ENCODE data around the gene FBF1. TPM values are rescaled to one million over a fixed set of nuclear protein-coding genes. Genes with fewer than 3 reads are reported as not detected.

FBF1 gene
- total and polyA plus RNA-seq, 2 of the 8 experiments (the other 6 are each of a cell fraction or from before 2014, with no cell fraction given): 8.1 to 13.1 TPM

DNA sequence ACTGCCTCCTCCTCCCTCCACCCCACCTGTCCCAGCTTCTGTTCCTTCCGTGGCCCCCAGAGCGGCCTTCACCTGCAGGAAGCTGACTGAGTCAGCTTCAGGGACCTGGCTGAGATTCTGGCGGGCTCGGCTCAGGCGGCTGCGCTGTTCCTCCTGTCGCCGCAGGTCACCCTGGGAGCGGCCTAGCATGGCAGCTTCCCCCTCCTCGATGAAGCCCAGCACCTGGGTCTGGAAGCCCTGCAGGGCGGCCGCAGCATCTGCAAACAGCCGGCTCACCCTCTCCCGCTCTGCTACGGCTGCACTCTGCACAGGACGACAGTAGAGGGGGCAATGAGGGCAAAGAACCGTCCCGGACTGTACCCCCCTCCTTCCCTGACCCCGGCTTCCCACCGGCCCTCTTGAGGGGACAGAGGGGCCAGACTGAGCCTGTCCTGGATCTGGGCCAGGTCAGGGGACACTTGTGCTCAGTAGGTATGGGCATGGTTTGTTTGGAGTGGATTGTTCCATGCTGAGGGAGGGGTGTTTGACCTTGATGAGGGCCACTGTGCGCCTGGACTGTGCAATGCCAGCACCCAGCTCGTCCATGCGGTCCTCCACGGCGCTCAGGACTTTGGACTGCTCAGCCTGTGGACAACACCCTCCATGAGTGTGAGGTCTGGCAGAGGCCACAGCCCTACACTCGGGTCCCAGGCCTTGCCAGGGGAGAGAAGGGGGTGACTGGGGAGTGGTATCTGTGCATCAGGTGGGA, 64.5 kb downstream of the FBF1 start:
- H2BK15ac ChIP-seq (ENCODE audit: low read length): peak overlapping the region; percentile 88; the same call in 1 of the 2 replicates
- no peaks in the 10 kb centered on the region for H3K36me3 ChIP-seq (ENCODE audit: control insufficient read depth in 2 of 4, insufficient read depth in 4 of 4, low read length in 3 of 4)
- peaks cover 0 to 3% of the 10 kb centered on the region in 2 experiments for H4K20me1 ChIP-seq (replicated peaks in 1 of 2; ENCODE audit: control insufficient read depth in 1 of 2, insufficient read depth in 2 of 2, low read length in 2 of 2)
- H3K4me2 ChIP-seq (ENCODE audit: insufficient read depth in 1 of 2, low read depth in 2 of 2, low read length in 2 of 2): peak overlapping the region; percentile 73 to 94; a peak in 3 of 4 replicates
- H2BK20ac ChIP-seq (ENCODE audit: low read length): no peak overlapping the region
- CTCF ChIA-PET (ENCODE audit: partially characterized antibody): interaction anchor here (0.8 to 11.3 kb wide), 20 partner anchors 9 to 158 kb away, joined by 3 to 157 read pairs (median 6); partner anchors contain the start of genes MRPL38, TRIM65 and WBP2
- H2BK12ac ChIP-seq (ENCODE audit: low read depth, low read length): peak overlapping the region; percentile 71; the same call in 1 of the 2 replicates
- H3K4me3 ChIP-seq (ENCODE audit: extremely low read depth in 1 of 4, insufficient read depth in 2 of 4, low read depth in 3 of 4, low read length in 4 of 4): peak overlapping the region in 2 of 4 experiments; percentile 70 to 72; a peak in 2 of 8 replicates
- no peaks in the 10 kb centered on the region for H3K79me2 ChIP-seq (ENCODE audit: control insufficient read depth in 1 of 2, insufficient read depth in 2 of 2, low read length in 2 of 2)
- H2BK5ac ChIP-seq (ENCODE audit: low read depth, low read length): no peak overlapping the region
- H3K9ac ChIP-seq (replicated peaks in 1 of 4; ENCODE audit: extremely low read depth in 1 of 4, low read depth in 3 of 4, low read length in 3 of 4): no peak overlapping the region
- DNase-seq (ENCODE audit: low read depth in 1 of 2, low spot score in 2 of 2) (peak in 1 of 2 experiments; percentile 73), FAIRE-seq (no peak)
- H4K8ac ChIP-seq (ENCODE audit: extremely low read depth, insufficient read depth, low read length): peak overlapping the region; percentile 92
- H3K23ac ChIP-seq (ENCODE audit: insufficient read length): no peak overlapping the region
- peak overlapping the region; percentile 26 for H4K91ac ChIP-seq (replicated peaks; ENCODE audit: insufficient read length, low read length)
- 63% methylated on average over 26 of the region's 26 CpGs; no CpG with 5 or more reads in 1 of the 2 experiments for WGBS, 2 experiments (ENCODE audit: extremely low coverage in 1 of 2, insufficient coverage in 1 of 2, insufficient read length in 1 of 2, insufficient replicate concordance in 2 of 2, low coverage in 1 of 2, low lambda C conversion rate in 2 of 2, missing lambda C conversion rate in 1 of 2)
- POLR2A ChIA-PET (ENCODE audit: partially characterized antibody): interaction anchor here (1.1 to 12.1 kb wide), 7 partner anchors 13 to 96 kb away, joined by 3 to 143 read pairs (median 4); partner anchors contain the start of genes TRIM65 and WBP2
- H3K9me3 ChIP-seq (ENCODE audit: insufficient read depth in 2 of 2, low read depth in 1 of 2, low read length in 1 of 2): no peaks in the 10 kb centered on the region
- H3K56ac ChIP-seq (replicated peaks; ENCODE audit: insufficient read length, low read depth, low read length): no peak overlapping the region
- peaks cover 10 to 31% (median 24%) of the 10 kb centered on the region in 4 experiments for H3K27me3 ChIP-seq (replicated peaks in 1 of 4; ENCODE audit: control insufficient read depth in 3 of 4, extremely low read depth in 1 of 4, insufficient read depth in 3 of 4, low read length in 3 of 4)
- H2BK120ac ChIP-seq (replicated peaks; ENCODE audit: low read depth, low read length): peak overlapping the region; percentile 18
- H3K4ac ChIP-seq (replicated peaks; ENCODE audit: insufficient read length, low read depth, low read length): no peak overlapping the region
- H4K5ac ChIP-seq (ENCODE audit: insufficient read length, low read depth, low read length): no peak overlapping the region
- H3K14ac ChIP-seq (ENCODE audit: insufficient read length): no peak overlapping the region
- TF ChIP-seq RAD21 (IDR thresholded peaks at IDR 0.05 in 1 of 2, conservative IDR thresholded peaks at IDR 0.05 in 1 of 2; ENCODE audit: low read depth in 2 of 2, low read length in 2 of 2) (peak in 1 of 2 experiments; percentile 25; a peak in 2 of 4 replicates), HDAC6 (IDR thresholded peaks at IDR 0.05; ENCODE audit: low read depth, low read length) (no peak), TBP (IDR thresholded peaks at IDR 0.05; ENCODE audit: low read depth, low read length) (0 out of 2 replicates have a peak, but pooled peaks have one; percentile 17)
- TF ChIP-seq, protein P1, sequence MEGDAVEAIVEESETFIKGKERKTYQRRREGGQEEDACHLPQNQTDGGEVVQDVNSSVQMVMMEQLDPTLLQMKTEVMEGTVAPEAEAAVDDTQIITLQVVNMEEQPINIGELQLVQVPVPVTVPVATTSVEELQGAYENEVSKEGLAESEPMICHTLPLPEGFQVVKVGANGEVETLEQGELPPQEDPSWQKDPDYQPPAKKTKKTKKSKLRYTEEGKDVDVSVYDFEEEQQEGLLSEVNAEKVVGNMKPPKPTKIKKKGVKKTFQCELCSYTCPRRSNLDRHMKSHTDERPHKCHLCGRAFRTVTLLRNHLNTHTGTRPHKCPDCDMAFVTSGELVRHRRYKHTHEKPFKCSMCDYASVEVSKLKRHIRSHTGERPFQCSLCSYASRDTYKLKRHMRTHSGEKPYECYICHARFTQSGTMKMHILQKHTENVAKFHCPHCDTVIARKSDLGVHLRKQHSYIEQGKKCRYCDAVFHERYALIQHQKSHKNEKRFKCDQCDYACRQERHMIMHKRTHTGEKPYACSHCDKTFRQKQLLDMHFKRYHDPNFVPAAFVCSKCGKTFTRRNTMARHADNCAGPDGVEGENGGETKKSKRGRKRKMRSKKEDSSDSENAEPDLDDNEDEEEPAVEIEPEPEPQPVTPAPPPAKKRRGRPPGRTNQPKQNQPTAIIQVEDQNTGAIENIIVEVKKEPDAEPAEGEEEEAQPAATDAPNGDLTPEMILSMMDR (IDR thresholded peaks at IDR 0.05; ENCODE audit: control extremely low read depth in 1 of 3, insufficient read depth in 1 of 3, low read depth in 1 of 3, low read length in 3 of 3): peak; percentile 50 to 62 (median 57)
- H3K23me2 ChIP-seq (ENCODE audit: low read depth, low read length): peaks cover 15% of the 10 kb centered on the region; the same call in 1 of the 2 replicates
- H3K27ac ChIP-seq (ENCODE audit: low read depth, low read length): no peak overlapping the region
- H3K79me1 ChIP-seq (ENCODE audit: low read depth, low read length): no peaks in the 10 kb centered on the region
- peak overlapping the region; percentile 5; the same call in 1 of the 2 replicates for H2AK5ac ChIP-seq (ENCODE audit: low read depth, low read length)
- no peak overlapping the region for H2AFZ ChIP-seq (ENCODE audit: low read length)
- peak overlapping the region; percentile 1; the same call in 1 of the 2 replicates for H3K18ac ChIP-seq (ENCODE audit: extremely low read depth, low read length)
- peaks cover 0 to 25% (median 13%) of the 10 kb centered on the region in 4 experiments; a peak in 6 of 7 replicates for H3K4me1 ChIP-seq (replicated peaks in 1 of 4; ENCODE audit: control insufficient read depth in 3 of 4, insufficient read depth in 4 of 4, low read length in 3 of 4)
